Mesendoderm (in vitro differentiated cells): ENCODE measurements around the gene ECHS1.
A peak's percentile ranks its signal among the peaks of the same experiment; 100 is the strongest.

Source experiments
- DNase-seq: peaks from one replicate; pipeline ENCODE4 v3.0.0; 2013
- H2AK5ac ChIP-seq: 2 replicates; pipeline ENCODE4 v1.6.1; 2013; ENCODE audit warnings: low read length, inconsistent platforms
- H2BK120ac ChIP-seq: 2 replicates; pipeline ENCODE4 v1.6.1; 2013; ENCODE audit warnings: low read depth, mild to moderate bottlenecking, low read length, moderate library complexity, mixed read lengths
- H2BK15ac ChIP-seq: replicated peaks from 2 replicates; pipeline ENCODE4 v1.6.1; 2013; ENCODE audit warnings: low read depth, mild to moderate bottlenecking, moderate library complexity
- H2BK5ac ChIP-seq: 2 replicates; pipeline ENCODE4 v1.6.1; 2013; ENCODE audit warnings: low read length, inconsistent platforms
- H3K18ac ChIP-seq: 2 replicates; pipeline ENCODE4 v1.6.1; 2013; ENCODE audit warnings: mild to moderate bottlenecking, low read length, mixed read lengths
- H3K23ac ChIP-seq: one replicate; pipeline ENCODE4 v1.6.1; 2013; ENCODE audit warnings: low read length
- H3K27ac ChIP-seq: 2 replicates; pipeline ENCODE4 v1.5.1; 2013; ENCODE audit warnings: low read depth, mild to moderate bottlenecking, inconsistent platforms, low read length, moderate library complexity
- H3K27me3 ChIP-seq: 2 replicates; pipeline ENCODE4 v1.6.1; 2013; ENCODE audit warnings: low read length, control low read depth, mild to moderate bottlenecking, inconsistent platforms; ENCODE audit not compliant: insufficient read depth, poor library complexity
- H3K36me3 ChIP-seq: 2 replicates; pipeline ENCODE4 v1.6.1; 2013; ENCODE audit warnings: low read length, inconsistent platforms; ENCODE audit not compliant: control insufficient read depth, insufficient read depth
- H3K4ac ChIP-seq: one replicate; pipeline ENCODE4 v1.6.1; 2013; ENCODE audit warnings: low read depth, mild to moderate bottlenecking, low read length, moderate library complexity
- H3K4me1 ChIP-seq: 2 replicates; pipeline ENCODE4 v1.6.1; 2013; ENCODE audit warnings: low read depth, low read length, inconsistent platforms; ENCODE audit not compliant: control insufficient read depth
- H3K4me2 ChIP-seq: 2 replicates; pipeline ENCODE4 v1.6.1; 2013; ENCODE audit warnings: low read length
- H3K4me3 ChIP-seq: 2 replicates; pipeline ENCODE4 v1.5.1; 2013; ENCODE audit warnings: mild to moderate bottlenecking, low read length
- H3K56ac ChIP-seq: one replicate; pipeline ENCODE4 v1.6.1; 2013; ENCODE audit warnings: low read length
- H3K79me1 ChIP-seq: 2 replicates; pipeline ENCODE4 v1.6.1; 2013; ENCODE audit warnings: low read length, inconsistent platforms
- H3K79me2 ChIP-seq: 2 replicates; pipeline ENCODE4 v1.6.1; 2013; ENCODE audit warnings: mild to moderate bottlenecking, low read length; ENCODE audit not compliant: control insufficient read depth, insufficient read depth
- H3K9ac ChIP-seq: 2 replicates; pipeline ENCODE4 v1.6.1; 2013; ENCODE audit warnings: low read length, inconsistent platforms
- H4K5ac ChIP-seq: one replicate; pipeline ENCODE4 v1.6.1; 2013; ENCODE audit warnings: low read length
- H4K8ac ChIP-seq: one replicate; pipeline ENCODE4 v1.6.1; 2013; ENCODE audit warnings: low read depth, mild to moderate bottlenecking, control low read depth, low read length, moderate library complexity
- WGBS: extraction: QIAGEN DNeasy Blood & Tissue Kit; methylation state at CpG from one replicate; pipeline ENCODE4 v1.1.7; 2013; ENCODE audit warnings: low lambda C conversion rate, missing lambda C conversion rate; ENCODE audit not compliant: insufficient coverage; ENCODE audit errors: extremely low coverage; 5-methylcytosine and 5-hydroxymethylcytosine counted together

Gene ECHS1

GRCh38 chr10:133350283-133350949, 22.7 kb downstream of the ECHS1 start:
- H4K8ac ChIP-seq: no peak overlapping the region
- no peak overlapping the region for H2BK120ac ChIP-seq
- no peak overlapping the region for H3K4me2 ChIP-seq
- no peak overlapping the region for H3K4ac ChIP-seq
- H3K27me3 ChIP-seq: no peaks in the 10 kb centered on the region
- H2AK5ac ChIP-seq: no peak overlapping the region
- H3K36me3 ChIP-seq: no peaks in the 10 kb centered on the region
- no peak overlapping the region for H3K4me3 ChIP-seq
- H3K9ac ChIP-seq: no peak overlapping the region
- H3K18ac ChIP-seq: no peak overlapping the region
- H3K79me1 ChIP-seq: no peaks in the 10 kb centered on the region
- H3K23ac ChIP-seq: peak overlapping the region; percentile 45
- no peak overlapping the region for H2BK5ac ChIP-seq
- H3K27ac ChIP-seq: no peak overlapping the region
- H4K5ac ChIP-seq: no peak overlapping the region
- H3K56ac ChIP-seq: no peak overlapping the region
- H3K79me2 ChIP-seq: no peaks in the 10 kb centered on the region
- DNase-seq: no peak
- H2BK15ac ChIP-seq: no peak overlapping the region
- no CpG with 5 or more reads among the region's 12 CpGs for WGBS
- H3K4me1 ChIP-seq: no peaks in the 10 kb centered on the region

- Histone ChIP-seq H3K18ac (no peak overlapping the region), H3K9ac (no peak overlapping the region), H2BK5ac (no peak overlapping the region), H3K4me2 (no peak overlapping the region), H3K27ac (no peak overlapping the region), H4K8ac (no peak overlapping the region), H3K4me1 (no peaks in the 10 kb centered on the region), H4K5ac (no peak overlapping the region), H2AK5ac (no peak overlapping the region), H3K4ac (no peak overlapping the region), H3K79me2 (no peaks in the 10 kb centered on the region), H2BK15ac (no peak overlapping the region), H3K27me3 (no peaks in the 10 kb centered on the region), H2BK120ac (no peak overlapping the region), H3K36me3 (no peaks in the 10 kb centered on the region), H3K56ac (no peak overlapping the region), H3K4me3 (no peak overlapping the region), H3K79me1 (no peaks in the 10 kb centered on the region), H3K23ac (no peak overlapping the region)
- DNase-seq: no peak
- WGBS: no CpG with 5 or more reads among the region's 9 CpGs
These were observed 23.6 kb downstream of the ECHS1 start for GRCh38 chr10:133349577-133350011.

GRCh38 chr10:133349160-133349568, 24.0 kb downstream of the ECHS1 start:
- H3K4me2 ChIP-seq: no peak overlapping the region
- no peaks in the 10 kb centered on the region for H3K79me2 ChIP-seq
- no peak overlapping the region for H4K5ac ChIP-seq
- no peak overlapping the region for H3K4ac ChIP-seq
- no peaks in the 10 kb centered on the region for H3K4me1 ChIP-seq
- H3K27ac ChIP-seq: no peak overlapping the region
- no peak overlapping the region for H2BK15ac ChIP-seq
- no peak overlapping the region for H2BK120ac ChIP-seq
- no peak overlapping the region for H4K8ac ChIP-seq
- H3K79me1 ChIP-seq: no peaks in the 10 kb centered on the region
- no peak overlapping the region for H3K9ac ChIP-seq
- no peak overlapping the region for H3K56ac ChIP-seq
- H2AK5ac ChIP-seq: no peak overlapping the region
- no peak overlapping the region for H3K18ac ChIP-seq
- 100% methylated on average over 2 of the region's 8 CpGs for WGBS
- no peaks in the 10 kb centered on the region for H3K36me3 ChIP-seq
- H3K27me3 ChIP-seq: no peaks in the 10 kb centered on the region
- no peak overlapping the region for H3K4me3 ChIP-seq
- no peak overlapping the region for H3K23ac ChIP-seq
- no peak for DNase-seq
- H2BK5ac ChIP-seq: no peak overlapping the region

GRCh38 chr10:133347710-133348517, 25.2 kb downstream of the ECHS1 start:
- Histone ChIP-seq H3K4ac (no peak overlapping the region), H4K5ac (no peak overlapping the region), H3K36me3 (no peaks in the 10 kb centered on the region), H3K4me2 (no peak overlapping the region), H3K27ac (no peak overlapping the region), H4K8ac (no peak overlapping the region), H2BK15ac (no peak overlapping the region), H3K27me3 (no peaks in the 10 kb centered on the region), H3K79me2 (no peaks in the 10 kb centered on the region), H3K79me1 (no peaks in the 10 kb centered on the region), H3K23ac (no peak overlapping the region), H2AK5ac (no peak overlapping the region), H3K18ac (no peak overlapping the region), H3K4me1 (no peaks in the 10 kb centered on the region), H2BK120ac (no peak overlapping the region), H3K56ac (no peak overlapping the region), H2BK5ac (no peak overlapping the region), H3K9ac (no peak overlapping the region), H3K4me3 (no peak overlapping the region)
- no peak for DNase-seq
- no CpG with 5 or more reads among the region's 16 CpGs for WGBS

- H2BK5ac ChIP-seq: no peak overlapping the region
- H3K23ac ChIP-seq: no peak overlapping the region
- DNase-seq: no peak
- H3K18ac ChIP-seq: no peak overlapping the region
- H2AK5ac ChIP-seq: no peak overlapping the region
- no peaks in the 10 kb centered on the region for H3K27me3 ChIP-seq
- H2BK120ac ChIP-seq: no peak overlapping the region
- H3K27ac ChIP-seq: no peak overlapping the region
- H3K36me3 ChIP-seq: no peaks in the 10 kb centered on the region
- H3K79me2 ChIP-seq: no peaks in the 10 kb centered on the region
- H3K4me1 ChIP-seq: no peaks in the 10 kb centered on the region
- no peaks in the 10 kb centered on the region for H3K79me1 ChIP-seq
- H3K4ac ChIP-seq: no peak overlapping the region
- no peak overlapping the region for H3K9ac ChIP-seq
- H3K4me3 ChIP-seq: no peak overlapping the region
- no peak overlapping the region for H2BK15ac ChIP-seq
- no peak overlapping the region for H4K5ac ChIP-seq
- no peak overlapping the region for H3K4me2 ChIP-seq
- no CpG with 5 or more reads among the region's 11 CpGs for WGBS
- no peak overlapping the region for H4K8ac ChIP-seq
- H3K56ac ChIP-seq: no peak overlapping the region
These were observed 26.7 kb downstream of the ECHS1 start for GRCh38 chr10:133346413-133346812.
